ENCODE data around the gene DMC1. TPM values are rescaled to one million over a fixed set of nuclear protein-coding genes. Genes with fewer than 3 reads are reported as not detected.
A peak's percentile ranks its signal among the peaks of the same experiment; 100 is the strongest.

Gene DMC1
- total RNA-seq, 1 donor from 2014 or later = 12.3 TPM

DNA sequence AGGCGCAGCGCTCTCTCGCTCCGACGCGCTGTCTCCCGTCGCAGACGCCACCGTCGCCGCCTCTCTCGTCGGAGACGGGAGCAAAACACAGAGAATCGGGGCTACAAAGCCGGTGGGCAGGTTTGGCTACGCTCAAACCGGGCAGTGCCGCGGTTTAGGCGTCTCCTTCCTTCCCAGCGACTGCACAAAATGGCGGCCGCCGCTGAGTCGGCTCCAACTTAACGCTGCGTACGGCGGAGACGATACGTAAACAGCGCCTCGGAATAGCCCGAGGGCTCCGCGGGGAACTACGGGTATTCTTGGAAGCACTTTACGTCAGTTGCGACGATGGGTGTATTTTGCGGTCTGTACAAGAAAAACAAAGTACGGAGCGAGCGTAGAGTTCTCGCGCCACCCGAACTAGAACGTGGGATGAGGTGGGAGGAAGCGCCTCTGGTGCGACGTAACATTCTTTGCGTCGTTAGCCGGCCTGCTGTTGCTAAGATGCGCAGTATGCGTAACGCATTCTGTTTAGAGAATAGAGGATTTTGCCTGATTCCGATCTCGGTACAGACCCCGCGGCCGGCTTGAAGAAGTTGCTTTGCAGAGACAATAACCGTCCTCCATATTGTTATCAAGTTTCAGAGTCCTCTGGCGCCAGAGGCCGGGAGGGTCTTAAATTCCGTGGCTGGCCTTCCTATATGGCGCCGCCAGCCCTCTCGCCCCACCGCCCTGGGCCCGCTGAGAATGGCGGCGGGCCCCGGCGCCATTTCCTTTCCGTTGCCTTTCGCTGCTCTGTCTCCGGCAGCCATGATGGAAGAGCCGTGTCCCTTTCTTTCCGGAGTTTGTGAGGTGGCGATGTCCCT is 63.6 kb downstream of the DMC1 start, which contains the start of gene DDX17:
Gene DDX17, minus strand, starts transcription at position 194 of the 845 bp plus-strand sequence.
- Histone ChIP-seq H3K9me3 (no peaks in the 10 kb centered on the region), H3K27ac (peak within 1 kb of the TSS; percentile 100), H3K4me1 (peaks cover 47% of the 10 kb centered on the region), H3K4me3 (peak within 1 kb of the TSS; percentile 89 to 95), H3K27me3 (no peaks in the 10 kb centered on the region), H3K36me3 (no peaks in the 10 kb centered on the region)
- intact Hi-C loops (cut with DNase I) = no loop called here
- TF ChIP-seq, protein P1, sequence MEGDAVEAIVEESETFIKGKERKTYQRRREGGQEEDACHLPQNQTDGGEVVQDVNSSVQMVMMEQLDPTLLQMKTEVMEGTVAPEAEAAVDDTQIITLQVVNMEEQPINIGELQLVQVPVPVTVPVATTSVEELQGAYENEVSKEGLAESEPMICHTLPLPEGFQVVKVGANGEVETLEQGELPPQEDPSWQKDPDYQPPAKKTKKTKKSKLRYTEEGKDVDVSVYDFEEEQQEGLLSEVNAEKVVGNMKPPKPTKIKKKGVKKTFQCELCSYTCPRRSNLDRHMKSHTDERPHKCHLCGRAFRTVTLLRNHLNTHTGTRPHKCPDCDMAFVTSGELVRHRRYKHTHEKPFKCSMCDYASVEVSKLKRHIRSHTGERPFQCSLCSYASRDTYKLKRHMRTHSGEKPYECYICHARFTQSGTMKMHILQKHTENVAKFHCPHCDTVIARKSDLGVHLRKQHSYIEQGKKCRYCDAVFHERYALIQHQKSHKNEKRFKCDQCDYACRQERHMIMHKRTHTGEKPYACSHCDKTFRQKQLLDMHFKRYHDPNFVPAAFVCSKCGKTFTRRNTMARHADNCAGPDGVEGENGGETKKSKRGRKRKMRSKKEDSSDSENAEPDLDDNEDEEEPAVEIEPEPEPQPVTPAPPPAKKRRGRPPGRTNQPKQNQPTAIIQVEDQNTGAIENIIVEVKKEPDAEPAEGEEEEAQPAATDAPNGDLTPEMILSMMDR (IDR thresholded peaks at IDR 0.05) = peak in 1 of 3 experiments; percentile 15
- TF ChIP-seq POLR2AphosphoS5 (IDR thresholded peaks at IDR 0.05; ENCODE audit: insufficient read depth in 1 of 2, low read depth in 1 of 2) (peak; percentile 70 to 96), POLR2A (IDR thresholded peaks at IDR 0.05) (peak in 1 of 2 donors; percentile 78)
- peak in 1 of 2 donors; percentile 99 for DNase-seq (ENCODE audit: extremely low spot score in 2 of 2)

DNA sequence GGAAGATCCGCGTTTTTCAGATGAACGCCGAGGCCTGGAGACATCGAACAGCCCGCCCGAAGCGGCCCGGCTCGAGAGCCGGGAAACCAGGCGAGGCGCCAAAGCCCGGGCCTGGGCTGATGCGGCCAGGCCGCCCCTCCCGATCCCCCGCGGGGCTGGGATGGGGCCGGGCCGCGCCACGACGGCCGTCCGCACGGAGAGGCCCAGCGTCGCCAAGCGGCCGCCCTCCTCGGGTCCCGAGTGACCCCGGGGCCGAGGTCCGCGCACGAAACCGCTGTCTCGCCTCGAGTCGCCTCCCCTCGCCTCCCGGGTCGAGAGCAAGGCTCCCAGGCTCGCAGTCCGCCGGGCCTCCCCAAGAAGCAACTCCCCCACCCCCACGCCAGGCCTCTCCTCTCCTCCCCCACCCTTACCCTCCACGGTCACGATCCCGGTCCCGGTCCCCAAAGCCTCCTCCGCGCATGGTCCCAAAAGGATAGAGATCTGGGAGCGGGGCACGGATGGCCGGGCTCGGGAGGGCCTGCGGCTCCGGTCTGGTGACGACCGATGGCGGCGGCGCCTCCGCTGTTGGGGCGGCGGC is 64.4 kb downstream of the DMC1 start:
- H3K9me3 ChIP-seq = no peaks in the 10 kb centered on the region
- H3K27me3 ChIP-seq = no peaks in the 10 kb centered on the region
- intact Hi-C loops (cut with DNase I) = no loop called here
- peaks cover 0 to 6% of the 10 kb centered on the region in 2 donors for H3K36me3 ChIP-seq
- peak overlapping the region; percentile 89 to 95 for H3K4me3 ChIP-seq
- DNase-seq (ENCODE audit: extremely low spot score in 2 of 2) = no peak
- TF ChIP-seq POLR2AphosphoS5 (IDR thresholded peaks at IDR 0.05; ENCODE audit: insufficient read depth in 1 of 2, low read depth in 1 of 2) (no peak), POLR2A (IDR thresholded peaks at IDR 0.05) (peak in 1 of 2 donors; percentile 53)
- peaks cover 51% of the 10 kb centered on the region for H3K4me1 ChIP-seq
- peak overlapping the region; percentile 100 for H3K27ac ChIP-seq

DNA sequence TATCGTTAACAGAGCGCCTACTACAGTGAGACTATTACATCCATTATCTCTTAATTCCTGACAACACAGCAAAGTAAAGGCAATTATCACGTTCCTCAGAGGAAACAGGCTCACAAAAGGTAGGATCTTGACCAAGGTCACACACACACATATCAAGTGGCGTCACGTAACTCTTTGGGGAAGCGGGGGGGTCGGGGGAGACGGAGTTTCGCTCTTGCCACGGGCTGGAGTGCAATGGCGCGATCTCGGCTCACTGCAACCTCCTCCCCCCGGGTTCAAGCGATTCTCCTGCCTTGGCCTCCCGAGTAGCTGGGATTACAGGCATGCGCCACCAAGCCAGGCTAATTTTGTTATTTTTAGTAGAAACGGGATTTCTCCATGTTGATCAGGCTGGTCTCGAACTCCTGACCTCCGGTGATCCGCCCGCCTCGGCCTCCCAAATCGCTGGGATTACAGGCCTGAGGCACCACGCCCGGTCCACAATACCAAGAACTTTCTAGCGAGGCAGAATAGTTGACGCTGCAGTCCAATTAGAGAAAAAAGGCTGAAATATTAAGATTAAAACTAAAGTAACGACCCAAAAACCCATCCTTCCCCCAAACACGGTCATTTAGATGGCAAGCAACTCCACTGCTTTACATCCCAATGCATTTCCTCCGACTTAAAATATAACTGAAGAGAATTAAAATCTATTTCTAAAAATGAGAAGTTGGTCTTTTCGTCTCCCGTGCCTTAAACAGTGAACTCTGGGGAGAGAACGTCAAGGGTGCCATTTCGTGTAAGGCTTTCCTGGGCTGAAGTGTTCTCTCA is 65.0 kb downstream of the DMC1 start:
- TF ChIP-seq POLR2A (IDR thresholded peaks at IDR 0.05) (no peak), POLR2AphosphoS5 (IDR thresholded peaks at IDR 0.05; ENCODE audit: insufficient read depth in 1 of 2, low read depth in 1 of 2) (peak in 1 of 2 donors; percentile 51)
- TF ChIP-seq, protein P1 (IDR thresholded peaks at IDR 0.05) = no peak
- H3K27ac ChIP-seq = peak overlapping the region; percentile 100
- no peak for DNase-seq (ENCODE audit: extremely low spot score in 2 of 2)
- peak overlapping the region; percentile 89 to 95 for H3K4me3 ChIP-seq
- intact Hi-C loops (cut with DNase I) = no loop called here
- H3K27me3 ChIP-seq = no peaks in the 10 kb centered on the region
- H3K4me1 ChIP-seq = peaks cover 51% of the 10 kb centered on the region
- H3K9me3 ChIP-seq = no peaks in the 10 kb centered on the region
- peaks cover 0 to 13% of the 10 kb centered on the region in 2 donors for H3K36me3 ChIP-seq

DNA sequence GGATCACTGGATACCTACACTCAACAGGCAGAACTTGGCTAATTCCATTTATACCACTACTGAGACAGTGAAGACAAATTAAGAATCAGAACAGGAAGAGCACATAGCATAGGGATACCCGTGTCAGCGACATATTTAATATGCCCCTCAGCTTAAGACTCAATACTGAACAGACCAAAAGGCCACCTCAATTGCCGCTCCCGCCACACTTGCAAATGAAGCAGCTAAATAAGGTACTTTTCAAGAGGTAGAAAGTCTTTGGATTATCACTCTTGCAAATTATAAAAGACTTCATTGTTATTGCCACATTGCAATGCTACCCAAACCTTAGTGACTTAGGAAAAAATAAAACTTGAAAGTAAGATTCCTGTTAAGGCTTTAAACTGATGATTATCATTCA is 67.0 kb downstream of the DMC1 start:
- Histone ChIP-seq H3K9me3 (no peaks in the 10 kb centered on the region), H3K4me3 (peak overlapping the region in 1 of 2 donors; percentile 95), H3K27ac (peak overlapping the region; percentile 28), H3K36me3 (peaks cover 4 to 32% of the 10 kb centered on the region in 2 donors), H3K27me3 (no peaks in the 10 kb centered on the region), H3K4me1 (peaks cover 69% of the 10 kb centered on the region)
- intact Hi-C loops (cut with DNase I) = no loop called here
- TF ChIP-seq, protein P1 (IDR thresholded peaks at IDR 0.05) = no peak
- TF ChIP-seq POLR2A (IDR thresholded peaks at IDR 0.05) (no peak), POLR2AphosphoS5 (IDR thresholded peaks at IDR 0.05; ENCODE audit: insufficient read depth in 1 of 2, low read depth in 1 of 2) (no peak)
- no peak for DNase-seq (ENCODE audit: extremely low spot score in 2 of 2)

Data from vagina (tissue), 2 donors.